ENCODE data around the gene TRAPPC4. TPM values are rescaled to one million over a fixed set of nuclear protein-coding genes. Genes with fewer than 3 reads are reported as not detected.

Gene TRAPPC4
- total and polyA plus RNA-seq, 2 of the 8 experiments (the other 6 are each of a cell fraction or from before 2014, with no cell fraction given), result 94.3 to 223 TPM

GRCh38 chr11:118971646-118972045 lies 46.9 kb upstream of the TRAPPC4 start, which contains the start of gene FOXR1:
Gene FOXR1 (plus strand): TSS chr11:118971761. CDS start chr11:118971932, 171 bp downstream.
- H3K27ac ChIP-seq (ENCODE audit: low read depth, low read length), result no peak within 1 kb of the TSS
- H4K91ac ChIP-seq (replicated peaks; ENCODE audit: insufficient read length, low read length), result no peak within 1 kb of the TSS
- TF ChIP-seq BRCA1 (IDR thresholded peaks at IDR 0.05; ENCODE audit: low read depth, low read length), result no peak
- TF ChIP-seq MAX (IDR thresholded peaks at IDR 0.05), result no peak
- 0 out of 2 replicates have a peak, but pooled peaks have one; percentile 35 for TF ChIP-seq E2F6 (IDR thresholded peaks at IDR 0.05)
- no peak for TF ChIP-seq GABPA (IDR thresholded peaks at IDR 0.05; ENCODE audit: borderline replicate concordance, insufficient read depth, low read length)
- no peak within 1 kb of the TSS for H2BK20ac ChIP-seq (ENCODE audit: low read length)
- no peak within 1 kb of the TSS for H3K9ac ChIP-seq (replicated peaks in 1 of 4; ENCODE audit: extremely low read depth in 1 of 4, low read depth in 3 of 4, low read length in 3 of 4)
- H2BK12ac ChIP-seq (ENCODE audit: low read depth, low read length), result no peak within 1 kb of the TSS
- no peak within 1 kb of the TSS for H2BK15ac ChIP-seq (ENCODE audit: low read length)
- 95% methylated on average over 31 of the region's 33 CpGs; no CpG with 5 or more reads in 1 of the 2 experiments for WGBS, 2 experiments (ENCODE audit: extremely low coverage in 1 of 2, insufficient coverage in 1 of 2, insufficient read length in 1 of 2, insufficient replicate concordance in 2 of 2, low coverage in 1 of 2, low lambda C conversion rate in 2 of 2, missing lambda C conversion rate in 1 of 2)
- H3K18ac ChIP-seq (ENCODE audit: extremely low read depth, low read length), result no peak within 1 kb of the TSS
- H3K27me3 ChIP-seq (replicated peaks in 1 of 4; ENCODE audit: control insufficient read depth in 3 of 4, extremely low read depth in 1 of 4, insufficient read depth in 3 of 4, low read length in 3 of 4), result no peaks in the 10 kb centered on the region
- H3K36me3 ChIP-seq (ENCODE audit: control insufficient read depth in 2 of 4, insufficient read depth in 4 of 4, low read length in 3 of 4), result no peaks in the 10 kb centered on the region
- no peak within 1 kb of the TSS for H2BK120ac ChIP-seq (replicated peaks; ENCODE audit: low read depth, low read length)
- no peaks in the 10 kb centered on the region for H3K9me3 ChIP-seq (ENCODE audit: insufficient read depth in 2 of 2, low read depth in 1 of 2, low read length in 1 of 2)
- no peak within 1 kb of the TSS for H4K5ac ChIP-seq (ENCODE audit: insufficient read length, low read depth, low read length)
- DNase-seq (ENCODE audit: low read depth in 1 of 2, low spot score in 2 of 2) (no peak), FAIRE-seq (no peak)
- no peak within 1 kb of the TSS for H3K4me3 ChIP-seq (ENCODE audit: extremely low read depth in 1 of 4, insufficient read depth in 2 of 4, low read depth in 3 of 4, low read length in 4 of 4)
- H2AFZ ChIP-seq (ENCODE audit: low read length), result no peak within 1 kb of the TSS
- no peaks in the 10 kb centered on the region for H3K79me2 ChIP-seq (ENCODE audit: control insufficient read depth in 1 of 2, insufficient read depth in 2 of 2, low read length in 2 of 2)
- no peak within 1 kb of the TSS for H3K56ac ChIP-seq (replicated peaks; ENCODE audit: insufficient read length, low read depth, low read length)
- H3K23ac ChIP-seq (ENCODE audit: insufficient read length), result no peak within 1 kb of the TSS
- no peaks in the 10 kb centered on the region for H3K79me1 ChIP-seq (ENCODE audit: low read depth, low read length)
- no peak within 1 kb of the TSS for H3K4me2 ChIP-seq (ENCODE audit: insufficient read depth in 1 of 2, low read depth in 2 of 2, low read length in 2 of 2)
- H3K4ac ChIP-seq (replicated peaks; ENCODE audit: insufficient read length, low read depth, low read length), result no peak within 1 kb of the TSS
- no peak within 1 kb of the TSS for H4K8ac ChIP-seq (ENCODE audit: extremely low read depth, insufficient read depth, low read length)
- no peak within 1 kb of the TSS for H3K14ac ChIP-seq (ENCODE audit: insufficient read length)
- CTCF ChIA-PET (ENCODE audit: partially characterized antibody), result interaction anchor here (1.2 kb wide), 1 partner anchor 15 kb away, joined by 3 read pairs; no protein-coding TSS in a partner anchor
- no peaks in the 10 kb centered on the region for H3K4me1 ChIP-seq (replicated peaks in 1 of 4; ENCODE audit: control insufficient read depth in 3 of 4, insufficient read depth in 4 of 4, low read length in 3 of 4)
- H3K23me2 ChIP-seq (ENCODE audit: low read depth, low read length), result no peaks in the 10 kb centered on the region
- POLR2A ChIA-PET (ENCODE audit: partially characterized antibody), result interaction anchor here (0.6 to 0.7 kb wide), 2 partner anchors 11 to 369 kb away, joined by 3 read pairs; partner anchors contain the start of gene C1QTNF5
- no peak within 1 kb of the TSS for H2AK5ac ChIP-seq (ENCODE audit: low read depth, low read length)
- H4K20me1 ChIP-seq (replicated peaks in 1 of 2; ENCODE audit: control insufficient read depth in 1 of 2, insufficient read depth in 2 of 2, low read length in 2 of 2), result no peaks in the 10 kb centered on the region
- H2BK5ac ChIP-seq (ENCODE audit: low read depth, low read length), result no peak within 1 kb of the TSS
